OCI-LY7 (cell line): ENCODE results near the gene SPACA4. TPM values are rescaled to one million over a fixed set of nuclear protein-coding genes. Genes with fewer than 3 reads are reported as not detected.

Experiments
- BruUV-seq: library from RNA; stranded (reverse); fragments of 400-500 nt; replicated peaks from 2 replicates; lab custom pipeline; 2021; lab: Mats Ljungman, UMichigan
- CTCF ChIA-PET: fragments of 300-600 bp; sonication (Branson Sonifier 250); formaldehyde crosslinking; loops from one replicate; lab custom pipeline; 2022; ENCODE audit warnings: antibody characterized with exemption; ENCODE audit not compliant: unreplicated experiment; lab: Charles Lee
- POLR2A ChIA-PET: fragments of 300-600 bp; sonication (Branson Sonifier 250); formaldehyde crosslinking; loops from one replicate; lab custom pipeline; 2022; ENCODE audit warnings: antibody characterized with exemption; lab: Charles Lee
- DNase-seq: peaks from one replicate; pipeline ENCODE4 v3.0.0-alpha.2; 2015; ENCODE audit warnings: low spot score
- H2AFZ ChIP-seq: fragments of 200-600 bp; sonication (generic), shearing (Covaris generic); 2 replicates; pipeline ENCODE4 v1.6.1; 2014; ENCODE audit warnings: mild to moderate bottlenecking, antibody characterized with exemption, low read length, moderate library complexity
- H3K27ac ChIP-seq: fragments of 200-600 bp; sonication (generic); 2 replicates; pipeline ENCODE4 v1.5.1; 2014; ENCODE audit warnings: mixed run types, low read depth, mild to moderate bottlenecking, moderate library complexity, low read length, inconsistent platforms; ENCODE audit not compliant: poor library complexity, severe bottlenecking
- H3K36me3 ChIP-seq: fragments of 200-600 bp; sonication (generic); 2 replicates; pipeline ENCODE4 v1.6.1; 2014; ENCODE audit warnings: mild to moderate bottlenecking, antibody characterized with exemption, low read length, moderate library complexity, mixed read lengths; ENCODE audit not compliant: insufficient read depth
- H3K4me1 ChIP-seq: fragments of 200-600 bp; sonication (generic); 2 replicates; pipeline ENCODE4 v1.5.1; 2014; ENCODE audit warnings: mild to moderate bottlenecking, low read length; ENCODE audit not compliant: insufficient read depth, poor library complexity, severe bottlenecking
- H3K4me2 ChIP-seq: fragments of 200-600 bp; sonication (generic); 2 replicates; pipeline ENCODE4 v1.6.1; 2014; ENCODE audit warnings: mild to moderate bottlenecking, low read length
- H3K4me3 ChIP-seq: fragments of 200-600 bp; sonication (generic); 2 replicates; pipeline ENCODE4 v1.5.1; 2014; ENCODE audit warnings: mild to moderate bottlenecking, low read depth, low read length; ENCODE audit not compliant: poor library complexity, severe bottlenecking
- H3K79me2 ChIP-seq: fragments of 200-600 bp; sonication (generic); 2 replicates; pipeline ENCODE4 v1.6.1; 2016; ENCODE audit warnings: low read depth, mild to moderate bottlenecking, low read length, moderate library complexity, mixed read lengths; ENCODE audit not compliant: insufficient read depth
- H3K9me2 ChIP-seq: fragments of 200-600 bp; sonication (generic); 2 replicates; pipeline ENCODE4 v1.6.1; 2016; ENCODE audit warnings: mild to moderate bottlenecking, low read length, mixed read lengths; ENCODE audit not compliant: insufficient read depth
- H3K9me3 ChIP-seq: fragments of 200-600 bp; sonication (generic); 2 replicates; pipeline ENCODE4 v1.6.1; 2014; ENCODE audit warnings: mild to moderate bottlenecking, mixed run types, low read length, mixed read lengths
- H4K20me1 ChIP-seq: fragments of 200-600 bp; sonication (generic); 2 replicates; pipeline ENCODE4 v1.6.1; 2014; ENCODE audit warnings: mild to moderate bottlenecking, antibody characterized with exemption, low read length, moderate library complexity, mixed read lengths; ENCODE audit not compliant: insufficient read depth
- CTCF ChIP-seq: fragments of 200-600 bp; sonication (generic); conservative IDR thresholded peaks from 2 replicates; pipeline ENCODE4 v1.5.1; 2014; ENCODE audit warnings: mild to moderate bottlenecking, antibody characterized with exemption, low read length, moderate library complexity, mixed read lengths
- EZH2phosphoT487 ChIP-seq: fragments of 200-600 bp; sonication (generic); IDR thresholded peaks from 2 replicates; pipeline ENCODE4 v1.6.1; 2018; ENCODE audit warnings: low read depth, borderline replicate concordance, mild to moderate bottlenecking, mixed run types, antibody characterized with exemption, low read length, moderate library complexity, mixed read lengths
- intact Hi-C: fragments of 100-400 bp; cut with micrococcal nuclease; formaldehyde crosslinking; loops from one replicate; pipeline ENCODE4 v1.10.0; 2022; ENCODE audit not compliant: unreplicated experiment
- total RNA-seq, 2 experiments: library from RNA; depleted of rRNA in 1 of 2; stranded (reverse); fragments of >200 nt in 1 of 2; shearing (Covaris generic) in 1 of 2; gene quantifications; 2 replicates each; pipeline ENCODE4 v1.2.3, GENCODE V29; 2014 to 2022

SPACA4 gene
- total RNA-seq, 2 experiments from 2014 or later = not detected

- Histone ChIP-seq H3K9me3 (no peaks in the 10 kb centered on the region), H4K20me1 (no peaks in the 10 kb centered on the region), H3K36me3 (no peaks in the 10 kb centered on the region), H3K4me1 (peaks cover 29% of the 10 kb centered on the region), H3K27ac (no peak overlapping the region), H2AFZ (peak overlapping the region; percentile 7; the same call in 1 of the 2 replicates), H3K4me3 (peak overlapping the region; percentile 66), H3K4me2 (peak overlapping the region; percentile 92), H3K9me2 (no peaks in the 10 kb centered on the region), H3K79me2 (no peaks in the 10 kb centered on the region)
- ChIA-PET POLR2A (no interaction called here), CTCF (no interaction called here)
- BruUV-seq = no TSS peak
- intact Hi-C loops = loop anchor here (1.0 to 5.0 kb wide), 4 partner anchors 29 to 326 kb away; no protein-coding TSS in a partner anchor
- no peak for DNase-seq
- TF ChIP-seq EZH2phosphoT487 (no peak), CTCF (no peak)
These were observed 40.2 kb downstream of the SPACA4 start for GRCh38 chr19:48646722-48647216.

- no peaks in the 10 kb centered on the region for H3K9me2 ChIP-seq
- intact Hi-C loops = loop anchor here (5.0 kb wide), 2 partner anchors 89 to 324 kb away; no protein-coding TSS in a partner anchor
- POLR2A ChIA-PET = no interaction called here
These were observed 41.6 kb downstream of the SPACA4 start for GRCh38 chr19:48648134-48648533.

More at GRCh38 chr19:48648134-48648533, 41.6 kb downstream of the SPACA4 start:
- no peak for DNase-seq
- Histone ChIP-seq H3K4me2 (no peak overlapping the region), H3K4me3 (no peak overlapping the region), H3K9me3 (no peaks in the 10 kb centered on the region), H4K20me1 (no peaks in the 10 kb centered on the region), H2AFZ (no peak overlapping the region), H3K27ac (no peak overlapping the region), H3K79me2 (no peaks in the 10 kb centered on the region), H3K36me3 (no peaks in the 10 kb centered on the region), H3K4me1 (peaks cover 29% of the 10 kb centered on the region)
- BruUV-seq = no TSS peak
- no peak for TF ChIP-seq CTCF
- no peak for TF ChIP-seq EZH2phosphoT487
- CTCF ChIA-PET = no interaction called here
